GM12874 (cell line): ENCODE data around the gene THRA.

Experiments used
- CTCF ChIP-seq: IDR thresholded peaks from 2 replicates; pipeline ENCODE4 v1.5.1; 2011; ENCODE audit warnings: low read depth, mild to moderate bottlenecking, control low read depth, low read length, moderate library complexity; ENCODE audit not compliant: insufficient read depth

THRA gene

GRCh38 chr17:40092581-40092980 is 29.8 kb downstream of the THRA start:
- no peak for TF ChIP-seq CTCF

- TF ChIP-seq CTCF: no peak
Measured at GRCh38 chr17:40093005-40093579, 30.3 kb downstream of the THRA start.

GRCh38 chr17:40093580-40094201 is 30.9 kb downstream of the THRA start:
- no peak for TF ChIP-seq CTCF

GRCh38 chr17:40094874-40095273 is 32.1 kb downstream of the THRA start:
- no peak for TF ChIP-seq CTCF

- TF ChIP-seq CTCF: no peak
Measured at GRCh38 chr17:40095351-40095943, 32.7 kb downstream of the THRA start.

- TF ChIP-seq CTCF: no peak
Measured at GRCh38 chr17:40095944-40096791, 33.4 kb downstream of the THRA start.

GRCh38 chr17:40097087-40097486 is 34.3 kb downstream of the THRA start:
- no peak for TF ChIP-seq CTCF
